Measurements from ENCODE around the gene RNF44. TPM values are rescaled to one million over a fixed set of nuclear protein-coding genes. Genes with fewer than 3 reads are reported as not detected.
A peak's percentile ranks its signal among the peaks of the same experiment; 100 is the strongest.

The RNF44 gene
- total RNA-seq, 2 experiments from 2014 or later, result 162 to 166 TPM

GRCh38 chr5:176519810-176520720 lies 17.1 kb downstream of the RNF44 start:
- Mint-ChIP-seq H3K27me3 (no peaks in the 10 kb centered on the region), H3K36me3 (peaks cover 2% of the 10 kb centered on the region), H3K4me1 (peaks cover 8% of the 10 kb centered on the region), H3K9me3 (no peaks in the 10 kb centered on the region), H3K4me3 (no peak overlapping the region), H3K27ac (no peak overlapping the region)
- DNase-seq, result no peak
- POLR2A ChIA-PET, result interaction anchor here (1.2 kb wide), 1 partner anchor 17 kb away, joined by 4 read pairs; the partner anchor contains the start of gene RNF44
- ATAC-seq (ENCODE audit: low read depth), result no peak

- DNase-seq (no peak), ATAC-seq (ENCODE audit: low read depth) (no peak)
- Mint-ChIP-seq H3K4me3 (no peak overlapping the region), H3K36me3 (no peaks in the 10 kb centered on the region), H3K9me3 (no peaks in the 10 kb centered on the region), H3K27ac (peak overlapping the region; percentile 29), H3K4me1 (peaks cover 8% of the 10 kb centered on the region), H3K27me3 (no peaks in the 10 kb centered on the region)
- POLR2A ChIA-PET, result interaction anchor here (0.6 to 1.3 kb wide), 2 partner anchors 18 to 20 kb away, joined by 3 read pairs; partner anchors contain the start of gene RNF44
Observed at GRCh38 chr5:176517053-176517661, 20.0 kb downstream of the RNF44 start.

GRCh38 chr5:176515396-176515795 lies 21.8 kb downstream of the RNF44 start:
- Mint-ChIP-seq H3K27me3 (no peaks in the 10 kb centered on the region), H3K4me3 (no peak overlapping the region), H3K4me1 (peaks cover 7% of the 10 kb centered on the region), H3K9me3 (no peaks in the 10 kb centered on the region), H3K27ac (no peak overlapping the region), H3K36me3 (no peaks in the 10 kb centered on the region)
- no peak for ATAC-seq (ENCODE audit: low read depth)
- POLR2A ChIA-PET, result no interaction called here
- no peak for DNase-seq

- no peaks in the 10 kb centered on the region for H3K9me3 Mint-ChIP-seq
- peaks cover 7% of the 10 kb centered on the region for H3K4me1 Mint-ChIP-seq
- H3K27ac Mint-ChIP-seq, result peak overlapping the region; percentile 26
- no peaks in the 10 kb centered on the region for H3K27me3 Mint-ChIP-seq
- POLR2A ChIA-PET, result interaction anchor here (0.6 kb wide), 1 partner anchor 21 kb away, joined by 3 read pairs; no protein-coding TSS in a partner anchor
- no peak for DNase-seq
- H3K36me3 Mint-ChIP-seq, result peaks cover 5% of the 10 kb centered on the region
- ATAC-seq (ENCODE audit: low read depth), result no peak
- H3K4me3 Mint-ChIP-seq, result no peak overlapping the region
Observed at GRCh38 chr5:176514244-176514950, 22.8 kb downstream of the RNF44 start.

GRCh38 chr5:176513788-176514187 lies 23.4 kb downstream of the RNF44 start:
- no peaks in the 10 kb centered on the region for H3K9me3 Mint-ChIP-seq
- no peak for ATAC-seq (ENCODE audit: low read depth)
- H3K4me3 Mint-ChIP-seq, result no peak overlapping the region
- peak overlapping the region; percentile 26 for H3K27ac Mint-ChIP-seq
- H3K36me3 Mint-ChIP-seq, result peaks cover 8% of the 10 kb centered on the region
- no peak for DNase-seq
- POLR2A ChIA-PET, result no interaction called here
- peaks cover 7% of the 10 kb centered on the region for H3K4me1 Mint-ChIP-seq
- no peaks in the 10 kb centered on the region for H3K27me3 Mint-ChIP-seq

- DNase-seq (no peak), ATAC-seq (ENCODE audit: low read depth) (no peak)
- Mint-ChIP-seq H3K9me3 (no peaks in the 10 kb centered on the region), H3K4me3 (no peak overlapping the region), H3K36me3 (peaks cover 40% of the 10 kb centered on the region), H3K27ac (no peak overlapping the region), H3K27me3 (no peaks in the 10 kb centered on the region), H3K4me1 (no peaks in the 10 kb centered on the region)
- POLR2A ChIA-PET, result no interaction called here
Observed at GRCh38 chr5:176508603-176509002, 28.6 kb downstream of the RNF44 start.

- no peak for ATAC-seq (ENCODE audit: low read depth)
- Mint-ChIP-seq H3K4me3 (no peak overlapping the region), H3K4me1 (no peaks in the 10 kb centered on the region), H3K9me3 (no peaks in the 10 kb centered on the region), H3K27ac (no peak overlapping the region), H3K36me3 (peaks cover 43% of the 10 kb centered on the region), H3K27me3 (no peaks in the 10 kb centered on the region)
- no peak for DNase-seq
- POLR2A ChIA-PET, result no interaction called here
Observed at GRCh38 chr5:176507911-176508310, 29.3 kb downstream of the RNF44 start.

- Mint-ChIP-seq H3K4me1 (no peaks in the 10 kb centered on the region), H3K4me3 (no peak overlapping the region), H3K9me3 (no peaks in the 10 kb centered on the region), H3K27me3 (no peaks in the 10 kb centered on the region), H3K27ac (no peak overlapping the region), H3K36me3 (peaks cover 46% of the 10 kb centered on the region)
- ATAC-seq (ENCODE audit: low read depth) (no peak), DNase-seq (no peak)
- POLR2A ChIA-PET, result interaction anchor here (0.7 kb wide), 1 partner anchor 55 kb away, joined by 5 read pairs; no protein-coding TSS in a partner anchor
Observed at GRCh38 chr5:176503496-176503895, 33.7 kb downstream of the RNF44 start.

- H3K36me3 Mint-ChIP-seq, result peaks cover 38% of the 10 kb centered on the region
Observed at GRCh38 chr5:176501333-176501732, 35.9 kb downstream of the RNF44 start.

GRCh38 chr5:176500511-176500910 lies 36.7 kb downstream of the RNF44 start:
- H3K27me3 Mint-ChIP-seq, result no peaks in the 10 kb centered on the region
- no peak overlapping the region for H3K4me3 Mint-ChIP-seq
- POLR2A ChIA-PET, result no interaction called here
- no peak for ATAC-seq (ENCODE audit: low read depth)
- no peaks in the 10 kb centered on the region for H3K9me3 Mint-ChIP-seq
- DNase-seq, result no peak
- no peak overlapping the region for H3K27ac Mint-ChIP-seq
- no peaks in the 10 kb centered on the region for H3K4me1 Mint-ChIP-seq
- H3K36me3 Mint-ChIP-seq, result peaks cover 36% of the 10 kb centered on the region

More at GRCh38 chr5:176501333-176501732, 35.9 kb downstream of the RNF44 start:
- no peaks in the 10 kb centered on the region for H3K9me3 Mint-ChIP-seq
- DNase-seq, result no peak
- H3K4me3 Mint-ChIP-seq, result no peak overlapping the region
- H3K27ac Mint-ChIP-seq, result no peak overlapping the region
- POLR2A ChIA-PET, result interaction anchor here (0.6 to 1.0 kb wide), 2 partner anchors 29 to 141 kb away, joined by 3 read pairs; no protein-coding TSS in a partner anchor
- ATAC-seq (ENCODE audit: low read depth), result no peak
- no peaks in the 10 kb centered on the region for H3K4me1 Mint-ChIP-seq
- no peaks in the 10 kb centered on the region for H3K27me3 Mint-ChIP-seq

GRCh38 chr5:176499273-176499672 lies 37.9 kb downstream of the RNF44 start:
- no peak for DNase-seq
- POLR2A ChIA-PET, result no interaction called here
- Mint-ChIP-seq H3K27me3 (no peaks in the 10 kb centered on the region), H3K36me3 (peaks cover 33% of the 10 kb centered on the region), H3K4me3 (no peak overlapping the region), H3K9me3 (no peaks in the 10 kb centered on the region), H3K4me1 (no peaks in the 10 kb centered on the region), H3K27ac (no peak overlapping the region)
- ATAC-seq (ENCODE audit: low read depth), result no peak

- no peaks in the 10 kb centered on the region for H3K4me1 Mint-ChIP-seq
- no peak overlapping the region for H3K4me3 Mint-ChIP-seq
- no peaks in the 10 kb centered on the region for H3K27me3 Mint-ChIP-seq
- H3K27ac Mint-ChIP-seq, result no peak overlapping the region
- POLR2A ChIA-PET, result no interaction called here
- no peaks in the 10 kb centered on the region for H3K9me3 Mint-ChIP-seq
- peaks cover 33% of the 10 kb centered on the region for H3K36me3 Mint-ChIP-seq
- ATAC-seq (ENCODE audit: low read depth) (no peak), DNase-seq (no peak)
Observed at GRCh38 chr5:176497852-176498251, 39.4 kb downstream of the RNF44 start.

GRCh38 chr5:176492431-176492830 lies 44.8 kb downstream of the RNF44 start:
- Mint-ChIP-seq H3K9me3 (no peaks in the 10 kb centered on the region), H3K36me3 (peaks cover 39% of the 10 kb centered on the region), H3K4me1 (peaks cover 13% of the 10 kb centered on the region), H3K27ac (no peak overlapping the region), H3K27me3 (no peaks in the 10 kb centered on the region), H3K4me3 (no peak overlapping the region)
- no peak for DNase-seq
- POLR2A ChIA-PET, result no interaction called here
- ATAC-seq (ENCODE audit: low read depth), result no peak
